HCT116 (cell line): ENCODE data around the gene SERPINB6. TPM values are rescaled to one million over a fixed set of nuclear protein-coding genes. Genes with fewer than 3 reads are reported as not detected.
A peak's percentile ranks its signal among the peaks of the same experiment; 100 is the strongest.
"Not testable (repeated sequence)": the region's sequence is repeated elsewhere in the genome, so short reads cannot be mapped to it uniquely, and the experiment has no call there.

Experiments used
- ATAC-seq: fragments of 200-7000 bp; cut with Tn5 transposase; 2 replicates; pipeline ENCODE4 v1.9.1; 2020; ENCODE audit warnings: mild to moderate bottlenecking, moderate library complexity
- BruUV-seq: library from RNA; stranded (reverse); fragments of 400-500 nt; replicated peaks from 2 replicates; lab custom pipeline; 2021; lab: Mats Ljungman, UMichigan
- CTCF ChIA-PET: fragments of 300-600 bp; sonication (Branson Sonifier 250); formaldehyde crosslinking; loops from one replicate; lab custom pipeline; 2021; ENCODE audit warnings: antibody characterized with exemption; lab: Charles Lee
- POLR2A ChIA-PET: fragments of 300-600, 350-600 bp; sonication (Branson Sonifier 250); formaldehyde crosslinking; loops from one replicate; lab custom pipeline; 2021; ENCODE audit warnings: antibody characterized with exemption; lab: Charles Lee
- RAD21 ChIA-PET, 2 experiments: fragments of 300-600 bp; sonication (Branson Sonifier 250); formaldehyde crosslinking; loops; one replicate each; lab custom pipeline; 2023; ENCODE audit warnings: low total read pairs in 2 of 2; ENCODE audit not compliant: uncharacterized antibody in 2 of 2, unreplicated experiment in 2 of 2, low non-redundant PET in 1 of 2; lab: Charles Lee
- DNase-seq: peaks from one replicate; pipeline ENCODE4 v3.0.0-alpha.2; 2010; ENCODE audit warnings: low read depth, low spot score
- H2AFZ ChIP-seq: fragments of 200-600 bp; shearing (Covaris generic), sonication (generic); 2 replicates; pipeline ENCODE4 v1.6.1; 2017; ENCODE audit warnings: low read depth, mixed run types, mixed read lengths, antibody characterized with exemption, low read length; ENCODE audit not compliant: poor library complexity, severe bottlenecking
- H3K27ac ChIP-seq: 2 replicates; pipeline ENCODE4 v1.5.1; 2012; ENCODE audit warnings: low read depth, low read length
- H3K27me3 ChIP-seq: fragments of 200-600 bp; sonication (generic); 2 replicates; pipeline ENCODE4 v1.6.1; 2016; ENCODE audit warnings: mixed run types, low read length, mixed read lengths; ENCODE audit not compliant: insufficient read depth
- H3K36me3 ChIP-seq, 2 experiments: fragments of 200-500 bp in 1 of 2; fragments of 200-600 bp in 1 of 2; sonication (Bioruptor generic) in 1 of 2; sonication (generic) in 1 of 2; 2 replicates each; pipeline versions ENCODE4 v1.5.1 to v1.6.1; 2014 to 2016; ENCODE audit warnings: low read length in 2 of 2, inconsistent platforms in 1 of 2, mixed read lengths in 1 of 2, mixed run types in 1 of 2; ENCODE audit not compliant: insufficient read depth in 2 of 2, control insufficient read depth in 1 of 2
- H3K4me1 ChIP-seq, 2 experiments: fragments of 200-600 bp in 1 of 2; sonication (generic) in 1 of 2; 2 replicates each; pipeline versions ENCODE4 v1.5.1 to v1.6.1; 2012 to 2017; ENCODE audit warnings: low read length in 2 of 2, inconsistent platforms in 1 of 2, mild to moderate bottlenecking in 1 of 2, mixed read lengths in 1 of 2, mixed run types in 1 of 2, moderate library complexity in 1 of 2; ENCODE audit not compliant: insufficient read depth in 2 of 2, control insufficient read depth in 1 of 2
- H3K4me2 ChIP-seq: fragments of 200-600 bp; sonication (generic); 2 replicates; pipeline ENCODE4 v1.6.1; 2017; ENCODE audit warnings: mixed run types, low read length, mixed read lengths
- H3K4me3 ChIP-seq, 2 experiments: fragments of 200-600 bp in 1 of 2; sonication (generic) in 1 of 2; replicated peaks in 1 of 2; 2 replicates each; pipeline ENCODE4 v1.5.1; 2011 to 2016; ENCODE audit warnings: low read length in 2 of 2, control low read depth in 1 of 2, low read depth in 1 of 2, mild to moderate bottlenecking in 1 of 2, mixed read lengths in 1 of 2, mixed run types in 1 of 2
- H3K79me2 ChIP-seq: fragments of 200-600 bp; sonication (generic); 2 replicates; pipeline ENCODE4 v1.6.1; 2017; ENCODE audit warnings: mild to moderate bottlenecking, mixed run types, low read length, moderate library complexity, mixed read lengths; ENCODE audit not compliant: insufficient read depth
- H3K9ac ChIP-seq: fragments of 200-600 bp; sonication (generic); 2 replicates; pipeline ENCODE4 v1.6.1; 2016; ENCODE audit warnings: low read length, mixed read lengths
- H3K9me2 ChIP-seq: fragments of 200-600 bp; sonication (generic), shearing (Covaris generic); 2 replicates; pipeline ENCODE4 v1.6.1; 2017; ENCODE audit warnings: mixed run types, mild to moderate bottlenecking, moderate library complexity; ENCODE audit not compliant: insufficient read depth
- H3K9me3 ChIP-seq, 2 experiments: fragments of 200-500 bp in 1 of 2; fragments of 200-600 bp in 1 of 2; sonication (Bioruptor generic) in 1 of 2; sonication (generic) in 1 of 2; 2 replicates each; pipeline ENCODE4 v1.6.1; 2014 to 2017; ENCODE audit warnings: low read length in 2 of 2, mixed read lengths in 2 of 2, inconsistent platforms in 1 of 2, low read depth in 1 of 2, mild to moderate bottlenecking in 1 of 2, mixed run types in 1 of 2, moderate library complexity in 1 of 2; ENCODE audit not compliant: control insufficient read depth in 1 of 2, insufficient read depth in 1 of 2
- H4K20me1 ChIP-seq: fragments of 200-600 bp; sonication (generic), shearing (Covaris generic); 2 replicates; pipeline ENCODE4 v1.6.1; 2017; ENCODE audit warnings: mixed run types, mild to moderate bottlenecking, moderate library complexity; ENCODE audit not compliant: insufficient read depth
- CBX3 ChIP-seq: IDR thresholded peaks from 2 replicates; pipeline ENCODE4 v1.6.1; 2012; ENCODE audit warnings: low read depth
- EZH2 ChIP-seq: fragments of 200-600 bp; sonication (generic); IDR thresholded peaks from 2 replicates; pipeline ENCODE4 v1.6.1; 2017; ENCODE audit warnings: antibody characterized with exemption, mixed run types
- EZH2phosphoT487 ChIP-seq: fragments of 200-600 bp; IDR thresholded peaks from 2 replicates; pipeline ENCODE4 v1.6.1; 2018; ENCODE audit warnings: antibody characterized with exemption, borderline replicate concordance
- JUND ChIP-seq: IDR thresholded peaks from 2 replicates; pipeline ENCODE4 v1.6.1; 2012
- RAD21 ChIP-seq: IDR thresholded peaks from 2 replicates; pipeline ENCODE4 v1.6.1; 2012; ENCODE audit warnings: low read depth, mild to moderate bottlenecking
- SIN3A ChIP-seq: IDR thresholded peaks from 2 replicates; pipeline ENCODE4 v1.6.1; 2012; ENCODE audit warnings: low read depth
- SP1 ChIP-seq: IDR thresholded peaks from 2 replicates; pipeline ENCODE4 v1.6.1; 2012; ENCODE audit warnings: low read depth
- SRF ChIP-seq: IDR thresholded peaks from 2 replicates; pipeline ENCODE4 v1.6.1; 2012; ENCODE audit warnings: low read depth
- YY1 ChIP-seq: IDR thresholded peaks from 2 replicates; pipeline ENCODE4 v1.6.1; 2011; ENCODE audit warnings: low read length, low read depth, moderate library complexity, mild to moderate bottlenecking; ENCODE audit not compliant: insufficient replicate concordance; ENCODE audit errors: extremely low read depth
- ZNF274 ChIP-seq: fragments of 200-500 bp; sonication (Bioruptor generic); IDR thresholded peaks from 2 replicates; pipeline ENCODE4 v1.6.1; 2014; ENCODE audit warnings: mild to moderate bottlenecking, low read depth, low read length, inconsistent platforms
- intact Hi-C: fragments of 100-400 bp; cut with micrococcal nuclease; formaldehyde crosslinking; loops from 2 replicates; pipeline ENCODE4 v1.10.0; 2022
- total RNA-seq: library from RNA; stranded (reverse); gene quantifications from one replicate; pipeline ENCODE4 v1.2.1, GENCODE V29; 2021; ENCODE audit not compliant: unreplicated experiment
- TF ChIP-seq, protein P1 (sequence below): IDR thresholded peaks from 2 replicates; pipeline ENCODE4 v1.6.1; 2011; ENCODE audit warnings: mild to moderate bottlenecking, low read length, moderate library complexity; ENCODE audit not compliant: insufficient replicate concordance; ENCODE audit errors: extremely low read depth
- TF ChIP-seq, protein P2 (sequence below), 3 experiments: fragments of 200-600 bp in 1 of 3; sonication (generic) in 1 of 3; IDR thresholded peaks in 2 of 3; conservative IDR thresholded peaks in 1 of 3; 2 replicates each; pipeline ENCODE4 v1.5.1; 2012 to 2017; ENCODE audit warnings: low read depth in 2 of 3, low read length in 2 of 3, antibody characterized with exemption in 1 of 3, borderline replicate concordance in 1 of 3, control low read depth in 1 of 3, mild to moderate bottlenecking in 1 of 3, mixed read lengths in 1 of 3, mixed run types in 1 of 3, moderate library complexity in 1 of 3; ENCODE audit not compliant: insufficient read depth in 1 of 3

The SERPINB6 gene
- total RNA-seq, 1 experiment from 2014 or later: 103 TPM

DNA sequence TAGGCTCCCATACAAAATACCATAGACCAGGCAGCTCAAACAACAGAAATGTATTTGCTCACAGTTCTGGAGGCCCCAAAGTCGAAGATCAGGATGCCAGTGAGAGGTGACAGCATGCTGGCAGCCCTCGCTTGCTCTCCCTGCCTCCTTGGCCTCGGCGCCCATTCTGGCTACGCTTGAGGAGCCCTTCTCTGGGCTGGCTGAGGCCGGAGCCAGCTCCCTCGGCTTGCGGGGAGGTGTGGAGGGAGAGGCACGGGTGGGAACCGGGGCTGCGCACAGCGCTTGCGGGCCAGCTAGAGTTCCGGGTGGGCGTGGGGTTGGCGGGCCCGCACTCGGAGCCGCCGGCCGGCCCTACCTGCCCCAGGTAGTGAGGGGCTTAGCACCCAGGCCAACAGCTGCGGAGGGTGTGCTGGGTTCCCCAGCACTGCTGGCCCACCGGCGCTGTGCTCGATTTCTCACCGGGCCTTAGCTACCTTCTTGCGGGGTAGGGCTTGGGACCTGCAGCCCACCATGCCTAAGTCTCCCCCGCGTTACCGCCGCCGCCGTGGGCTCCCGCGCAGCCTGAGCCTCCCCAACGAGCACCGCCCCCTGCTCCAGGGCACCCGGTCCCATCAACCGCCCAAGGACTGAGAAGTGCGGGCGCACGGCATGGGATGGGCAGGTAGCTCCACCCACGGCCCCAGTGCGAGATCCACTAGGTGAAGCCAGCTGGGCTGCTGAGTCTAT, 35.6 kb downstream of the SERPINB6 start (continued):
- TF ChIP-seq, protein P1, sequence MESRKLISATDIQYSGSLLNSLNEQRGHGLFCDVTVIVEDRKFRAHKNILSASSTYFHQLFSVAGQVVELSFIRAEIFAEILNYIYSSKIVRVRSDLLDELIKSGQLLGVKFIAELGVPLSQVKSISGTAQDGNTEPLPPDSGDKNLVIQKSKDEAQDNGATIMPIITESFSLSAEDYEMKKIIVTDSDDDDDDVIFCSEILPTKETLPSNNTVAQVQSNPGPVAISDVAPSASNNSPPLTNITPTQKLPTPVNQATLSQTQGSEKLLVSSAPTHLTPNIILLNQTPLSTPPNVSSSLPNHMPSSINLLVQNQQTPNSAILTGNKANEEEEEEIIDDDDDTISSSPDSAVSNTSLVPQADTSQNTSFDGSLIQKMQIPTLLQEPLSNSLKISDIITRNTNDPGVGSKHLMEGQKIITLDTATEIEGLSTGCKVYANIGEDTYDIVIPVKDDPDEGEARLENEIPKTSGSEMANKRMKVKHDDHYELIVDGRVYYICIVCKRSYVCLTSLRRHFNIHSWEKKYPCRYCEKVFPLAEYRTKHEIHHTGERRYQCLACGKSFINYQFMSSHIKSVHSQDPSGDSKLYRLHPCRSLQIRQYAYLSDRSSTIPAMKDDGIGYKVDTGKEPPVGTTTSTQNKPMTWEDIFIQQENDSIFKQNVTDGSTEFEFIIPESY: no peak
- no peak for TF ChIP-seq EZH2phosphoT487
- no peak for TF ChIP-seq SRF

DNA sequence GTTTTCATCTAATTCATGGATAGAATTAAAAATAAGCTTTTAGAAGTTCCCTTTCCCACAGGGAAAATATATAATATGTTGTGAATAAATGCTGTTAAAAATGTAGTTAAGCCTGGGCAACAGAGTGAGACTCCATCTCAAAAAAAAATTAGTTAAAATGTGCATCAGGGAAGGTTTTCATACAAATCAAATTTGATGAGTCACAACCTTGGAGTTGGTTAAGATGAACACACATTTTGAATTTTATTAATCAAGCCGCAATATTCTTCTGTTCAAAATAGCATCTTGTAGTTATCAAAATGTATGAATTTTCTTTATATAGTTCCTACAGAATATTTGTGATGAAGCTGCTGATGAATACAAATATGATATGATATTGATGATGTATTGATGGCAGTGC, 37.3 kb downstream of the SERPINB6 start:
- Histone ChIP-seq H3K9me2 (no peaks in the 10 kb centered on the region), H2AFZ (no peak overlapping the region), H3K9ac (no peak overlapping the region), H3K4me3 (no peak overlapping the region), H3K4me1 (peaks cover 0 to 17% of the 10 kb centered on the region in 2 experiments; a peak in 1 of 4 replicates), H3K27me3 (no peaks in the 10 kb centered on the region), H3K36me3 (no peaks in the 10 kb centered on the region), H4K20me1 (no peaks in the 10 kb centered on the region), H3K79me2 (no peaks in the 10 kb centered on the region), H3K4me2 (no peak overlapping the region), H3K9me3 (no peaks in the 10 kb centered on the region; a peak in 1 of 4 replicates), H3K27ac (no peak overlapping the region)
- CTCF ChIA-PET: interaction anchor here (1.0 to 1.8 kb wide), 3 partner anchors 18 to 143 kb away, joined by 4 to 13 read pairs (median 5); no protein-coding TSS in a partner anchor
- no TSS peak for BruUV-seq
- intact Hi-C loops: no loop called here
- POLR2A ChIA-PET: no interaction called here
- RAD21 ChIA-PET: no interaction called here
- no peak for TF ChIP-seq EZH2phosphoT487
- no peak for TF ChIP-seq SIN3A
- TF ChIP-seq SP1: no peak
- no peak for TF ChIP-seq CBX3
- TF ChIP-seq YY1: no peak
- no peak for TF ChIP-seq RAD21
- no peak for TF ChIP-seq JUND
- no peak for TF ChIP-seq EZH2
- TF ChIP-seq ZNF274: no peak
- TF ChIP-seq, protein P2, sequence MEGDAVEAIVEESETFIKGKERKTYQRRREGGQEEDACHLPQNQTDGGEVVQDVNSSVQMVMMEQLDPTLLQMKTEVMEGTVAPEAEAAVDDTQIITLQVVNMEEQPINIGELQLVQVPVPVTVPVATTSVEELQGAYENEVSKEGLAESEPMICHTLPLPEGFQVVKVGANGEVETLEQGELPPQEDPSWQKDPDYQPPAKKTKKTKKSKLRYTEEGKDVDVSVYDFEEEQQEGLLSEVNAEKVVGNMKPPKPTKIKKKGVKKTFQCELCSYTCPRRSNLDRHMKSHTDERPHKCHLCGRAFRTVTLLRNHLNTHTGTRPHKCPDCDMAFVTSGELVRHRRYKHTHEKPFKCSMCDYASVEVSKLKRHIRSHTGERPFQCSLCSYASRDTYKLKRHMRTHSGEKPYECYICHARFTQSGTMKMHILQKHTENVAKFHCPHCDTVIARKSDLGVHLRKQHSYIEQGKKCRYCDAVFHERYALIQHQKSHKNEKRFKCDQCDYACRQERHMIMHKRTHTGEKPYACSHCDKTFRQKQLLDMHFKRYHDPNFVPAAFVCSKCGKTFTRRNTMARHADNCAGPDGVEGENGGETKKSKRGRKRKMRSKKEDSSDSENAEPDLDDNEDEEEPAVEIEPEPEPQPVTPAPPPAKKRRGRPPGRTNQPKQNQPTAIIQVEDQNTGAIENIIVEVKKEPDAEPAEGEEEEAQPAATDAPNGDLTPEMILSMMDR (IDR thresholded peaks at IDR 0.05 in 2 of 3, conservative IDR thresholded peaks at IDR 0.05 in 1 of 3; ENCODE audit: borderline replicate concordance in 1 of 3, insufficient read depth in 1 of 3, low read depth in 2 of 3, low read length in 2 of 3): no peak
- DNase-seq: no peak
- ATAC-seq: no peak

DNA sequence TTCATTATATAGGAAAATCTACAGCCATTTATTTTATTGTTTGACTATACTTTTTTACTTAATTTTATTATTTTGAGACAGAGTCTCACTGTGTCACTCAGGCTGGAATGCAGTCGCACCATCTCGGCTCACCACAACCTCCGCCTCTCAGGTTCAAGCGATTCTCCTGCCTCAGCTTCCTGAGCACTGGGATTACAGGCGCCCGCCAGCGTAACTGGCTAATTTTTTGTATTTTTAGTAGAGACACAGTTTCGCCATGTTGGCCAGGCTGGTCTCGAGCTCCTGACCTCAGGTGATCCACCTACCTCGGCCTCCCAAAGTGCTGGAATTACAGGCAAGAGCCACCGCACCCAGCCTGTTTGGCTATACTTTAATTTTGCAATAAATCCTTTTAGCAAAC, 38.5 kb downstream of the SERPINB6 start:
- H3K4me3 ChIP-seq, BruUV-seq, H3K4me2 ChIP-seq, H4K20me1 ChIP-seq, H3K27me3 ChIP-seq, H3K9me2 ChIP-seq, H3K36me3 ChIP-seq, H3K9ac ChIP-seq, ATAC-seq, H3K79me2 ChIP-seq, H3K27ac ChIP-seq, DNase-seq, H3K9me3 ChIP-seq, H3K4me1 ChIP-seq: not testable (repeated sequence)
- CTCF ChIA-PET: interaction anchor here (0.7 to 4.0 kb wide), 9 partner anchors 8 to 195 kb away, joined by 3 to 50 read pairs (median 5); no protein-coding TSS in a partner anchor
- H2AFZ ChIP-seq: peak overlapping the region; percentile 10
- RAD21 ChIA-PET: interaction anchor here (0.6 to 2.6 kb wide), 6 partner anchors 41 to 141 kb away, joined by 3 to 14 read pairs (median 5); no protein-coding TSS in a partner anchor
- intact Hi-C loops: loop anchor here (1.0 to 2.0 kb wide), 3 partner anchors 56 to 142 kb away; no protein-coding TSS in a partner anchor
- POLR2A ChIA-PET: interaction anchor here (1.8 to 1.9 kb wide), 2 partner anchors 87 to 91 kb away, joined by 7 to 10 read pairs; partner anchors contain the start of gene SERPINB1
